GM10266 (cell line): ENCODE data around the gene HLA-DPA1.
A peak's percentile ranks its signal among the peaks of the same experiment; 100 is the strongest.

Source experiments
- DNase-seq: peaks from one replicate; pipeline ENCODE4 v3.0.0; 2012; ENCODE audit errors: extremely low spot score
- TF ChIP-seq, protein P1 (sequence below): IDR thresholded peaks from 2 replicates; pipeline ENCODE4 v1.5.1; 2012; ENCODE audit warnings: mild to moderate bottlenecking, low read depth; ENCODE audit not compliant: control insufficient read depth, insufficient read depth; ENCODE audit errors: missing control alignments

Gene HLA-DPA1

DNA sequence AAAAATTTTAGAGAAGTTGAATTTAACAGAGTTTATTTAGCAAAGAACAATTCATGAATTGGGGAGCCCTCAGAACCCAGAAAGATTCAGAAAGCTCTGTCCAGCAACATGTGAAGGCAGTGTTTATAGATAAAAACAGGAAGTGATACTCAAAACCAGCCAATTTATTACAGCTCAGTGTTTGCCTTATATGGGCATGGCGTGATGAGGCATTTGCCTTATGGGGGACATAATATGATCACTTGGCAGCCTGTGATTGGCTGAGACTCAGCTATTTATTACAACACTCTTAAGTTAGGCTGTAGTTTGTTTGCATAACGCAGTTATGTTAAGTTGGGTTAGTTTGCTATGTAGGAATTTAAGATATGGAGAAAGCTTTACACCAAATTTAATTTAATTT lies 11.5 kb downstream of the HLA-DPA1 start:
- DNase-seq = peak; percentile 39
- TF ChIP-seq, protein P1, sequence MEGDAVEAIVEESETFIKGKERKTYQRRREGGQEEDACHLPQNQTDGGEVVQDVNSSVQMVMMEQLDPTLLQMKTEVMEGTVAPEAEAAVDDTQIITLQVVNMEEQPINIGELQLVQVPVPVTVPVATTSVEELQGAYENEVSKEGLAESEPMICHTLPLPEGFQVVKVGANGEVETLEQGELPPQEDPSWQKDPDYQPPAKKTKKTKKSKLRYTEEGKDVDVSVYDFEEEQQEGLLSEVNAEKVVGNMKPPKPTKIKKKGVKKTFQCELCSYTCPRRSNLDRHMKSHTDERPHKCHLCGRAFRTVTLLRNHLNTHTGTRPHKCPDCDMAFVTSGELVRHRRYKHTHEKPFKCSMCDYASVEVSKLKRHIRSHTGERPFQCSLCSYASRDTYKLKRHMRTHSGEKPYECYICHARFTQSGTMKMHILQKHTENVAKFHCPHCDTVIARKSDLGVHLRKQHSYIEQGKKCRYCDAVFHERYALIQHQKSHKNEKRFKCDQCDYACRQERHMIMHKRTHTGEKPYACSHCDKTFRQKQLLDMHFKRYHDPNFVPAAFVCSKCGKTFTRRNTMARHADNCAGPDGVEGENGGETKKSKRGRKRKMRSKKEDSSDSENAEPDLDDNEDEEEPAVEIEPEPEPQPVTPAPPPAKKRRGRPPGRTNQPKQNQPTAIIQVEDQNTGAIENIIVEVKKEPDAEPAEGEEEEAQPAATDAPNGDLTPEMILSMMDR = no peak

DNA sequence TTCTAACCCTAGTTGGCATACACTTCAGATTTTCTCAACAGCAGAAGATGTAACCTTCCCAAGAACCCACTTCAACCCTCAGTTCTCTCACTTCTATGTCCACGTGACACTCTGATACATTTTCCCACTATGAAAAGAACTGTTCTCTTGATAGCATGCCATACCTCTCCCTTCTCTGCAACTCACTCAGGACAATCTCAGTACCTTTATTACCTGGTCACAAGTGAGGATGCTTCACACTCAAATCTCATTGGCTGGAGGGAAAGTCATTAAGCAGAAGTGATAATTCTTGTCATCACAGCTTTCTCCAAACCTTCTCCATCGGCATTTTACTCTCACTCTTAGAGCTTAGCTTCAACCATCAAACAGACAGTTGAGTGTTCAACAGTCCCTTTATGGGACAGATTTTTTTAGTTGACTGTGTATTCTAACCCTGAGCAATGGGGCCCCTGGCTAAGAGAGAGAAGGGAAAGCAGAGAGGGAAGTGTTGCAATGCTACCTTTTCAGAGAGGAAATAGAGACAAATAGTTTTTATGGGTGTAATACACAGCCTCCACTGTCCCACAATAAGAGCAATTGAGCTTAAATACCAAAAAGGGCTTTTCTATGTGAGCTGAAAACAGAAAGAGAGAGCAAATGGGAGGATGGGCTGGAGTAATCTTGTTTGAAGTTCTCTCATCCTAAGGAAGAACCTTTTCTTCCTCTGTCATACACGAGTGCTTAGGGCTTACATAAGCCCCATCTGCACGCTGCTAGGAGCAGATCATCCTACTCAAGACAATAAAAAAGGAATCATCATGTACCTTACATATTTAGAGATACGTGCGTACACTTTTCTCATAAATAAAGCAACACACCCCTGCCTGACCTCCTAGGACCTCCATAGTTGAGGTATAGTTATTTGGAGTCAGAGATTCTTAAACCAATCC lies 16.0 kb downstream of the HLA-DPA1 start:
- DNase-seq = no peak
- TF ChIP-seq, protein P1 = no peak

DNA sequence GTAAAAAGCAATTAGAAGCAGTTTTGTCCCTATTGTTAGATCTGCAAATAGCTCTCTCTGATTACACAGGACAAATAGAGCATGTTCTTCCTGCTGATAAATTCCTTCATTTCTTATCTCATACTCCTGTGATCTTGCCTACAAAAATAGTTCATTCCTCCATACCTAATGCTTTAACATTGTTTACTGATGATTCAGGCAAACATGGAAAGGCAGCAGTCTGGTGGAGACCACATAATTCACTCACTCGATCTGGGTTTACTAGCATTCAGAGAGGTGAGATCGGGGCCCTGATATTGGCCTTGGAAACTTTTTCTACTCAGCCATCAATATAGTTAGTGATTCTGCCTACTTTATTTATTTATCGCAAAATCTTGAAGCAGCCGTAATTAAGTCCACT lies 20.2 kb downstream of the HLA-DPA1 start:
- TF ChIP-seq, protein P1 = no peak
- DNase-seq = no peak

DNA sequence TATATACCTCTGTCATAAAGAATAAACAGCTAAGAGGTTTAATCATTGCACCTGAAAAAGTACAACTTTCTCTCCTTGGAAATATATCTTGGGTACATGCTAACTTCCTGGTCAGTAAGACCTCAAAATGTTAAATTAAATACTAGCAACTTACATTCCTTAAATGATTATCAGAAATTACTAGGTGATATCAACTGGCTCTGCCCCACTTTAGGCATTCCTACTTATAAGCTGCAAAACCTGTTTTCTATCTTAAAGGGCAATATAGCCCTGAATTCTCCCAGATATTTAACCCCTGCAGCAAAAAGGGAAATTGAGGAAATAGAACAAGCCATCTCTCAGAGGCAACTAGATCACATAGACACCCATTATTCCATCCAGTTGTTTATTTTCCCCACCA lies 20.8 kb downstream of the HLA-DPA1 start:
- no peak for DNase-seq
- TF ChIP-seq, protein P1 = no peak

DNA sequence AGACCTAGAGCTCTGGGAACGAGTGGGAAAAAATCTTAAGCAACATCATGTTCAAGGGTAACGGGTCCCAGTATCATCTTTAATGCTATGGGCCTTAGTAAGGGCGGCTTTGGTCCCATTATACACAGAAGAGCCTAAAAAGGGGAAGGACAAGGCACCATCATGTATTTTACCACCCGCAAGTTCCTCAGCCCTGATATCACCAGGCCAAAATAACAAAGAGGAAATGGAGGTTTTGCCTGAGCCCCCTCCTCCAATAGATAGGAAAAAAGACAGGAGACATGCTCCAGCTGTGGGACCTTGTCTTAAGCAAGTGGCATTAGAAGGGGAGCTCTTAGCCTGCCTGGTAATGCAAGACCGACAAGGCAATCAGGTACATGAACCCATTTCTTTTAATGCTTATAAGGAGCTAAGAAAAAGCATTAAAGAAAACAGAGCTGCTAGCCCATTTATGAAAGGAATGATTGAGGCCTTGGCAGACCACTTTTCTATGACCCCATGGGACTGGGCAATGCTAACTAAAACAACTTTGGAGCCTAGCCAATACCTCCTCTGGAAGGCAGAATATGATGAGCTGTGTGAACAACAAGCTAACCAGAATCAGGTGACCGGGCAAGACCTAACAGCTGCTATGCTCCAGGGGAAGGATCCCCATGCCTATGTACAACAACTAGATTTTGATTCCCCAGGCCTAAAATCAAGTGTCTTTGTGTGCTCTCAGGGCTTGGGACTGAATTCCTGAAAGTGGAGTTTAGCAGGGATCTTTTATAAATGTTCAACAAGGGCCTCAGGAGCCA lies 23.2 kb downstream of the HLA-DPA1 start:
- TF ChIP-seq, protein P1 = no peak
- DNase-seq = no peak

DNA sequence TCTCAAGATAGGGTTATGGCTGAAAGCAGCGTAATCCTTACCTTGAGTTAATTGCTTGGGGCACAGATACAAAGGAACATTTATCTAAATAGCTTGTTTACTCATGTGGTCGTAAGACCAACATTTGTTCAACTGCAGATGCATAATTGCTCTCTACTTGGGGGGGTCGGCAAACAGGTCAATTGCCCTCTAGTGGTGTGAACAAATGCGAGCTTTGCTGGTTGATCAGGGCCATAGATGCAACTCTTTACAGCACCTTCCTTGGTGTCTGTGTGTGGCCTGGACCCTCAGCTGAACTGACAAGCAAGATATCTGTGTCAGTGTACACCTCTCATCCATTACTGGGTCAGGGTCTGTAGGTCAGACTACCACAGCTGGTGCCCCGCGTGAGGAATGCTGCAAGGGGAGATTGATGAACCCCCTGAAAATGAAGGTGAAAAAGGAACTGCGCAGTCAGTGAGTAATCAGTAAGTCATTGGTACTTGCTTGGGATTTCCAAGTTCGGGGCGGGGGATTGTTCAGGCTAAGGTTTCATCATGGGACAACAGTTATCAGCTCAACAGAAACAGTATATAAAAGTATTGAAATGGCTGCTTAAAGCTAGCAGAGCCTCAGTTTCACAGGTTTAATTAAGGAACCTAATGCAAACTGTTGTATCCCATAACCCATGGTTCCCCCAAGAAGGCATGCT lies 24.0 kb downstream of the HLA-DPA1 start:
- TF ChIP-seq, protein P1 = peak; percentile 43
- DNase-seq = no peak

DNA sequence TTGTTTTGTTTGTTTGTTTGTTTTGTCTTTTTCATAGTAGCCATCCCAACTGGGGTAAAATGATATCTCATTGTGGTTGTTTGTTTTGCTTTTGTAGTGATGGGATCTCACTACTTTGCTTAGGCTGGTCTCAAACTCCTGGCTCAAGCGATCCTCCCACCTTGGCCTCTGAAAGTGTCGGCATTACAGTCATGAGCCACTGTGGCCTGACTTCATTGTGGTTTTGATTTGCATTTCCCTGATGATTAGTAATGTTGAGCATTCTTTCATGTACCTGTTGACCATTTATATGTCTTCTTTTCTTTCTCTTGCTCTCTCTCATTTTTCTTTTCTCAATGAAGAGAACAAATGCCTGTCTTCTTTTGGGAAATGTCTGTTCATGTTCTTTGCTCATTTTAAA lies 33.3 kb downstream of the HLA-DPA1 start:
- TF ChIP-seq, protein P1 = no peak
- no peak for DNase-seq
